ENCODE measurements around the gene TMEM256. TPM values are rescaled to one million over a fixed set of nuclear protein-coding genes. Genes with fewer than 3 reads are reported as not detected.
A peak's percentile ranks its signal among the peaks of the same experiment; 100 is the strongest.

TMEM256 gene
- polyA plus RNA-seq, 2 of the 4 experiments (the other 2 are of a cell fraction): 127 to 164 TPM

- ChIA-PET CTCF (interaction anchor here (1.0 to 30.1 kb wide), 6 partner anchors 7 to 112 kb away, joined by 3 to 342 read pairs (median 14); partner anchors contain the start of genes CHRNB1, FGF11, SENP3 and TMEM102), POLR2A (interaction anchor here (0.8 kb wide), 1 partner anchor 8 kb away, joined by 3 read pairs; no protein-coding TSS in a partner anchor)
- no peak overlapping the region for H3K4me2 ChIP-seq
- TF ChIP-seq CHD4 (IDR thresholded peaks at IDR 0.05; ENCODE audit: borderline replicate concordance): no peak
- no peak for TF ChIP-seq SMC3 (IDR thresholded peaks at IDR 0.05)
- no peak for TF ChIP-seq EHMT2 (IDR thresholded peaks at IDR 0.05; ENCODE audit: low read depth)
- H3K4me3 ChIP-seq: no peak overlapping the region
- no peak for ATAC-seq
- H3K4me1 ChIP-seq: peaks cover 14% of the 10 kb centered on the region; the same call in 2 of the 3 replicates
- no peak for FAIRE-seq
- H3K27ac ChIP-seq: no peak overlapping the region
- DNase-seq (ENCODE audit: low read depth in 1 of 2, low spot score in 1 of 2): no peak
- no peaks in the 10 kb centered on the region for H3K9me3 ChIP-seq
- 72% methylated on average over 7 of the region's 7 CpGs for WGBS (ENCODE audit: missing lambda C conversion rate)
Observed at GRCh38 chr17:7448461-7448860, 44.6 kb upstream of the TMEM256 start.

- TF ChIP-seq RARB (CRISPR knock-in tag; IDR thresholded peaks at IDR 0.05) (no peak), HMGXB4 (CRISPR knock-in tag; IDR thresholded peaks at IDR 0.05; ENCODE audit: borderline replicate concordance) (no peak), FOXS1 (CRISPR knock-in tag; IDR thresholded peaks at IDR 0.05) (no peak), RAD21 (conservative IDR thresholded peaks at IDR 0.05 in 1 of 2, IDR thresholded peaks at IDR 0.05 in 1 of 2) (no peak), KDM1A (IDR thresholded peaks at IDR 0.05; ENCODE audit: low read depth) (no peak), PBX3 (IDR thresholded peaks at IDR 0.05) (no peak), POLR2AphosphoS2 (conservative IDR thresholded peaks at IDR 0.05; ENCODE audit: low read length) (no peak)
- CTCF ChIA-PET: interaction anchor here (0.9 to 30.1 kb wide), 7 partner anchors 4 to 115 kb away, joined by 3 to 342 read pairs (median 7); partner anchors contain the start of genes CHRNB1, FGF11, SENP3 and TMEM102
- FAIRE-seq (no peak), ATAC-seq (peak; percentile 40 to 79), DNase-seq (ENCODE audit: low read depth in 1 of 2, low spot score in 1 of 2) (peak; percentile 46 to 61)
- peaks cover 18% of the 10 kb centered on the region for H3K4me1 ChIP-seq
- peak overlapping the region; percentile 83 for H3K4me2 ChIP-seq
- peak overlapping the region; percentile 37 for H3K4me3 ChIP-seq
- WGBS (ENCODE audit: missing lambda C conversion rate): 40% methylated on average over 13 of the region's 16 CpGs
- peak overlapping the region; percentile 63 to 74 for H3K27ac ChIP-seq
- POLR2A ChIA-PET: interaction anchor here (1.2 to 2.7 kb wide), 2 partner anchors 34 to 42 kb away, joined by 4 to 8 read pairs; partner anchors contain the start of genes TMEM256 and ZBTB4
- no peaks in the 10 kb centered on the region for H3K9me3 ChIP-seq
Observed at GRCh38 chr17:7445619-7445968, 41.7 kb upstream of the TMEM256 start.

- peaks cover 23% of the 10 kb centered on the region for H3K4me1 ChIP-seq
- no peaks in the 10 kb centered on the region for H3K9me3 ChIP-seq
- H3K4me3 ChIP-seq: peak within 1 kb of the TSS; percentile 37
- FAIRE-seq (no peak), ATAC-seq (peak; percentile 62 to 82), DNase-seq (ENCODE audit: low read depth in 1 of 2, low spot score in 1 of 2) (peak; percentile 68 to 71)
- WGBS (ENCODE audit: missing lambda C conversion rate): 70% methylated on average over 37 of the region's 51 CpGs
- ChIA-PET POLR2A (interaction anchor here (0.6 to 2.7 kb wide), 5 partner anchors 17 to 51 kb away, joined by 3 to 8 read pairs (median 4); partner anchors contain the start of genes PLSCR3, POLR2A, TMEM256 and ZBTB4), CTCF (interaction anchor here (0.9 to 30.1 kb wide), 10 partner anchors 4 to 115 kb away, joined by 3 to 342 read pairs (median 6); partner anchors contain the start of genes CHRNB1, FGF11, KCTD11 and SENP3)
- peak within 1 kb of the TSS; percentile 83 for H3K4me2 ChIP-seq
- H3K27ac ChIP-seq: peak within 1 kb of the TSS; percentile 63 to 74
- TF ChIP-seq MAZ (IDR thresholded peaks at IDR 0.05; ENCODE audit: borderline replicate concordance, low read depth, low read length): no peak
- TF ChIP-seq E2F6 (IDR thresholded peaks at IDR 0.05; ENCODE audit: borderline replicate concordance, low read depth): no peak
- no peak for TF ChIP-seq CTCF (IDR thresholded peaks at IDR 0.05)
- no peak for TF ChIP-seq PHF8 (IDR thresholded peaks at IDR 0.05; ENCODE audit: borderline replicate concordance, low read depth)
- TF ChIP-seq POLR2A (IDR thresholded peaks at IDR 0.05; ENCODE audit: low read length): no peak
- TF ChIP-seq RNF2 (IDR thresholded peaks at IDR 0.05; ENCODE audit: borderline replicate concordance, low read depth): no peak
- no peak for TF ChIP-seq CBX8 (IDR thresholded peaks at IDR 0.05)
- no peak for TF ChIP-seq ELK1 (IDR thresholded peaks at IDR 0.05; ENCODE audit: low read depth, low read length)
- no peak for TF ChIP-seq ZC3H11A (IDR thresholded peaks at IDR 0.05)
- no peak for TF ChIP-seq SREBF2 (IDR thresholded peaks at IDR 0.05)
- no peak for TF ChIP-seq KDM5A (IDR thresholded peaks at IDR 0.05)
- TF ChIP-seq RARB (CRISPR knock-in tag; IDR thresholded peaks at IDR 0.05): no peak
- no peak for TF ChIP-seq BCL3 (IDR thresholded peaks at IDR 0.05)
- no peak for TF ChIP-seq HDAC2 (IDR thresholded peaks at IDR 0.05)
Observed at GRCh38 chr17:7444682-7445618, 41.1 kb upstream of the TMEM256 start, which contains the start of gene CHRNB1. TSS of gene CHRNB1 (plus strand) at chr17:7445061. CDS start at chr17:7445128, 67 bp downstream.
